Body of pancreas (tissue), 4 donors: ENCODE results near the gene RASD2. TPM values are rescaled to one million over a fixed set of nuclear protein-coding genes. Genes with fewer than 3 reads are reported as not detected.

ENCODE experiments used
- ATAC-seq: fragments of 150-250 bp; one replicate; pipeline ENCODE4 v1.9.1; 2016
- DNase-seq, 4 donors: peaks; one replicate each; pipeline ENCODE4 v3.0.0-alpha.2; 2019
- H3K27ac ChIP-seq, 4 donors: fragments of 200-600 bp; sonication (generic); 1 replicate in 3 of 4; 2 replicates in 1 of 4; pipeline versions ENCODE4 v1.5.1 to v1.6.1; 2016 to 2019; ENCODE audit warnings: mild to moderate bottlenecking in 1 of 4, mixed read lengths in 1 of 4, moderate library complexity in 1 of 4
- H3K27me3 ChIP-seq, 2 donors: fragments of 200-600 bp; sonication (generic); one replicate each; pipeline ENCODE4 v1.6.0; 2016; ENCODE audit warnings: mild to moderate bottlenecking in 1 of 2
- H3K36me3 ChIP-seq, 2 donors: fragments of 200-600 bp; sonication (generic); replicated peaks in 1 of 2; 2 replicates each; pipeline ENCODE4 v1.5.1; 2016; ENCODE audit warnings: low read depth in 2 of 2; ENCODE audit not compliant: insufficient read depth in 1 of 2
- H3K4me1 ChIP-seq: fragments of 200-600 bp; sonication (generic); one replicate; pipeline ENCODE4 v1.6.0; 2016
- H3K4me3 ChIP-seq, 2 donors: fragments of 200-600 bp; sonication (generic); 1 replicate in 1 of 2; 2 replicates in 1 of 2; pipeline ENCODE4 v1.5.1; 2016 to 2019
- H3K9me3 ChIP-seq, 3 donors: fragments of 200-600 bp; sonication (generic); 1 replicate in 2 of 3; 2 replicates in 1 of 3; pipeline ENCODE4 v1.5.1; 2016
- POLR2A ChIP-seq, 3 donors: fragments of 450-650 bp; IDR thresholded peaks; one replicate each; pipeline ENCODE4 v1.6.1; 2016; ENCODE audit warnings: antibody characterized with exemption in 3 of 3, mild to moderate bottlenecking in 2 of 3
- WGBS, 2 donors: methylation state at CpG; one replicate each; pipeline ENCODE4 v1.1.5; 2017; 5-methylcytosine and 5-hydroxymethylcytosine counted together
- intact Hi-C: fragments of 100-400 bp; cut with DNase I; formaldehyde crosslinking; loops from one replicate; pipeline ENCODE4 v1.15.1; 2023
- total RNA-seq, 2 donors: library from RNA; depleted of rRNA; stranded (reverse); fragments of >200 nt; gene quantifications; one replicate each; pipeline ENCODE4 v1.1.0, GENCODE V29; 2016
- TF ChIP-seq, protein P1 (sequence below), 7 experiments: fragments of 450-650 bp in 4 of 7; fragments of 200-600 bp in 3 of 7; sonication (generic) in 3 of 7; IDR thresholded peaks; one replicate each; pipeline ENCODE4 v1.5.1; 2016 to 2019; ENCODE audit warnings: antibody characterized with exemption in 7 of 7

Gene RASD2
- total RNA-seq, 2 donors from 2014 or later = 0.26 to 3.6 TPM

DNA sequence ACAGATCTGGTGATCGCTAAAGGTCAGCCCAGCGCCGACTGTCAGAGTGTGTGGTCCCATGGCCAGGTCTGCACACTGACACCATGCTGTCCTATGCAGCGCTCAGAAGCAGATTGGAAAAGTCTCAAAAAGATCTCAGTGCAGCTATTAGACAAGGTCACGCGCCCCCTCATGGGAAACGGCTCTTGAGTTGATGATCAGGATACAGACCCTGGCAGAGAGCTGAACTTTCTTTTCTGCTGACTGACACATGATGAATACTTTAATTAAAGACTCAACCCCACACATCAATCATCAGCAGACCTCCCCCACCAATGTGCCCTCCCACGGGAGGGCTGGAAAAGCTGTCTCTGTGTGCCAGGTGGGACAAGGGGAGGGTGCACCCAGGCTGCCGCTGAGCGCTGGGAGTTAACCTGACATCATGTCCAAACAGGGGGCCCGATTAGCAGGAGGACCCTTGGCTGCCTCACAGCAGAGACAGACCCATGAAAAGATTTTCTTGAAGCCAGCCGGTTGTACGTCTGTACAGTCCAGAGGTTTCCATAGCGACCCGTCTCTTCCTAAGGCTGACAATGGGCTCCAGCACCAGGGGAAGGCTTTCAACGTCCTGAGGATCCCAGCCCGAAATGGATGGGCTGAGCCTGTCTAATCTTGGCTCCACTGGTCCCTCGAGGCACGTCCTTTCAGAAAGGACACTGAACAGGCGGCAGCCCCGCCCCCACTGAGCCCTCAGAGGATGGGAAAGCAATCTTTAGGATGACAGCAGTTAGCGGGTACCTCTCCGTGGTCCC, 26.9 kb downstream of the RASD2 start:
- WGBS, 2 donors = 42 to 59% methylated on average over 11 to 23 of the region's 23 CpGs
- DNase-seq = no peak
- Histone ChIP-seq H3K27ac (no peak overlapping the region), H3K9me3 (no peaks in the 10 kb centered on the region), H3K4me1 (peaks cover 28% of the 10 kb centered on the region), H3K4me3 (no peak overlapping the region), H3K27me3 (no peaks in the 10 kb centered on the region), H3K36me3 (no peaks in the 10 kb centered on the region)
- intact Hi-C loops = no loop called here
- no peak for ATAC-seq
- TF ChIP-seq POLR2A (IDR thresholded peaks at IDR 0.05) = no peak
- TF ChIP-seq, protein P1, sequence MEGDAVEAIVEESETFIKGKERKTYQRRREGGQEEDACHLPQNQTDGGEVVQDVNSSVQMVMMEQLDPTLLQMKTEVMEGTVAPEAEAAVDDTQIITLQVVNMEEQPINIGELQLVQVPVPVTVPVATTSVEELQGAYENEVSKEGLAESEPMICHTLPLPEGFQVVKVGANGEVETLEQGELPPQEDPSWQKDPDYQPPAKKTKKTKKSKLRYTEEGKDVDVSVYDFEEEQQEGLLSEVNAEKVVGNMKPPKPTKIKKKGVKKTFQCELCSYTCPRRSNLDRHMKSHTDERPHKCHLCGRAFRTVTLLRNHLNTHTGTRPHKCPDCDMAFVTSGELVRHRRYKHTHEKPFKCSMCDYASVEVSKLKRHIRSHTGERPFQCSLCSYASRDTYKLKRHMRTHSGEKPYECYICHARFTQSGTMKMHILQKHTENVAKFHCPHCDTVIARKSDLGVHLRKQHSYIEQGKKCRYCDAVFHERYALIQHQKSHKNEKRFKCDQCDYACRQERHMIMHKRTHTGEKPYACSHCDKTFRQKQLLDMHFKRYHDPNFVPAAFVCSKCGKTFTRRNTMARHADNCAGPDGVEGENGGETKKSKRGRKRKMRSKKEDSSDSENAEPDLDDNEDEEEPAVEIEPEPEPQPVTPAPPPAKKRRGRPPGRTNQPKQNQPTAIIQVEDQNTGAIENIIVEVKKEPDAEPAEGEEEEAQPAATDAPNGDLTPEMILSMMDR (IDR thresholded peaks at IDR 0.05) = no peak

DNA sequence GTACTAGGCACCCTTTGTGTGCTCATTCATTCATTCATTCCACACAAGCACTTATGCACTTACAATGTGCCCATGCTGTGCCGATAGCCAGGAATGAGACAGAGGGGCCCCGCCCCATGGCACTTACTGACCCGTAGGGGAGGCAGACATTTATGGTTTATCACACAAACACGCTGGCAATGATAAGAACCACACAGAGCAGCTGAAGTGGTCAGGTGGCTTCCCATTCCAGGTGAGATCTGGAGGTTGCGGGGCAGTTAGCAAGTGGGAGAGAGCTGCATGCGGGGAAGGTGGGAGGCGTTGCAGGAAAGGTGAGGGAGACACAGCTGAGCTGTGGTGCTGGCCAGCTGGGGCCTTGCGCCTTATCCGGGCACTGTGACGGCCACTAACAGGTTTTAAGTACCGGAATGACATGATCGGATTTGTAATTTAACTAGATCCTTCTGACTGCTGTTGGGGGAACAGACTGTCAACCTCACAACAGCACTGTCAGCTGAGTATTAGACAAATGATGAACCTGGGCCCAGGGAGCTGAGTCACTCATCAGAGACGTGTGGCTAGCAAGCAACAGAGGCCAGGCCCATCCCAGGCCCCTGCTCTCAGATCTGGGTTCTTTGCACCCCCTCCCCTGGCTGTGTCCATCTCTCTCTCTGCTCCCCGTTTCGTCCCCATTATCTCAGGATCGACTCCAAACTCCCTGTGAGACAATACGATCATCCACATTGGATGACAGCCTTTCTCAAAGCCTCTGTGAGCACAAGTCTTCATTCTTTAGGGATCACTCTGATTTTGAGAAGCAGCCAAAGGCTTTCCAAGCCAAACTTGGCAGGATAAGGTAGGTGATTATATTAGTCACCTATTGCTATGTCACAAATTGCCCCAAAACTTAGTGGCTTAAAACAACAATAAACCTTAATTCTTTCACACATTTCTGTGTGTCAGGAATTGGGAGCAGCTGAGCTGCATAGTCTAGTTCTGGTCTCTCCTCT, 28.4 kb downstream of the RASD2 start:
- peak in 1 of 4 donors; percentile 43 for DNase-seq
- 33 to 40% methylated on average over 12 to 17 of the region's 17 CpGs for WGBS, 2 donors
- no peaks in the 10 kb centered on the region for H3K36me3 ChIP-seq
- ATAC-seq = peak; percentile 66
- intact Hi-C loops = no loop called here
- no peak overlapping the region for H3K4me3 ChIP-seq
- no peaks in the 10 kb centered on the region for H3K9me3 ChIP-seq
- H3K27me3 ChIP-seq = no peaks in the 10 kb centered on the region
- peak overlapping the region; percentile 2 to 73 (median 37) for H3K27ac ChIP-seq
- peaks cover 28% of the 10 kb centered on the region for H3K4me1 ChIP-seq
- no peak for TF ChIP-seq POLR2A (IDR thresholded peaks at IDR 0.05)
- TF ChIP-seq, protein P1 (IDR thresholded peaks at IDR 0.05) = no peak

DNA sequence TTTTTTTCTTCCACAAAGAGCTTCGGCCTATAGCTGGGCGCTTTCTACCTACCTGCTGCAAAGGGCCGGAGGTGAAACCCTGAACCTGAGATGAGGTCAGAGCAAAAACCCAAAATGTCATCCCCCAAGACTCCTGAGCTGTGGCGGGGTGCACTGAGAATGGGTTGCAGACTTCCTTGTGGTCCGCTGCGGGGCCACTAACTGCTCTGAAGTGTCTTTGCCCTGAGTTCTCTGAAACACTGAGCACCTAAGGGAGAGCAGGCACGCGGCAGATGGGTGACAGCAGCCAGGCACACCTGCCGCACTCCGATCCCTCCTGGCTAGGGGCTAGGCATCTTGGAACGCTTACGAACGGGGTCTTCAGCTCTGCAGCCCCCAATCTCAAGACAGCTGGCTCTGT, 29.3 kb downstream of the RASD2 start:
- Histone ChIP-seq H3K9me3 (no peaks in the 10 kb centered on the region), H3K4me3 (no peak overlapping the region), H3K27ac (peak overlapping the region in 3 of 4 donors; percentile 4 to 73 (median 51)), H3K27me3 (no peaks in the 10 kb centered on the region), H3K36me3 (no peaks in the 10 kb centered on the region), H3K4me1 (peaks cover 28% of the 10 kb centered on the region)
- TF ChIP-seq, protein P1 (IDR thresholded peaks at IDR 0.05) = no peak
- TF ChIP-seq POLR2A (IDR thresholded peaks at IDR 0.05) = no peak
- 89 to 91% methylated on average over 11 to 13 of the region's 13 CpGs for WGBS, 2 donors
- intact Hi-C loops = no loop called here
- ATAC-seq (no peak), DNase-seq (no peak)

DNA sequence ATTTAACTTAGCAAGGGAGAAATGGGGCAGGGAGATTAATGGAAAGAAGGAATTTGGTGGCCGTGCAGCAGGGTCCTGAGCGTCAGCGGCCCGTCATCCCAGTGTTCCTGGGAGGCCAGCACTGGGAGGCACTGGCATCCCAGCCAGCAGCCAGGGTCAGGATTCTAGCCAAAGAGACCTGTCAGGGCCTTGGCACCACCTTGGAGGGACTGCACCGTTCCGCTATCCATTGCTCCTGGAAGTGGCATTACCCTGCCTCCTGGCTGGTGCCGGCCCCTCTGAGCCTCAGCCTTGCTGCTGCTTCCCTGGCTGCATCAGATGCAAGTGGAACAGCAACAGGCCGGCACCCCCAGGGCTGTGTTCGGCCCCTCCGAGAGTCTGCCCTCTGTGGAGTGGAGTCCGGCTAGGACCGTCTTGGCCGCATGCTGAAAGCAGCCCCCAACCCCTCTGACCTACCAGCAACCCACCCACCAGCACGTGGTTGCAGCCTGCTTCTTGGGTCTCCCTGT, 30.1 kb downstream of the RASD2 start:
- no peaks in the 10 kb centered on the region for H3K27me3 ChIP-seq
- peaks cover 28% of the 10 kb centered on the region for H3K4me1 ChIP-seq
- 75 to 81% methylated on average over 9 to 13 of the region's 14 CpGs for WGBS, 2 donors
- no peaks in the 10 kb centered on the region for H3K9me3 ChIP-seq
- intact Hi-C loops = no loop called here
- no peaks in the 10 kb centered on the region for H3K36me3 ChIP-seq
- H3K4me3 ChIP-seq = no peak overlapping the region
- DNase-seq = no peak
- ATAC-seq = no peak
- TF ChIP-seq, protein P1 (IDR thresholded peaks at IDR 0.05) = no peak
- no peak for TF ChIP-seq POLR2A (IDR thresholded peaks at IDR 0.05)
- H3K27ac ChIP-seq = no peak overlapping the region
